Measurements from ENCODE around the gene TFPI.
"Not testable (repeated sequence)": the region's sequence is repeated elsewhere in the genome, so short reads cannot be mapped to it uniquely, and the experiment has no call there.

Gene TFPI

DNA sequence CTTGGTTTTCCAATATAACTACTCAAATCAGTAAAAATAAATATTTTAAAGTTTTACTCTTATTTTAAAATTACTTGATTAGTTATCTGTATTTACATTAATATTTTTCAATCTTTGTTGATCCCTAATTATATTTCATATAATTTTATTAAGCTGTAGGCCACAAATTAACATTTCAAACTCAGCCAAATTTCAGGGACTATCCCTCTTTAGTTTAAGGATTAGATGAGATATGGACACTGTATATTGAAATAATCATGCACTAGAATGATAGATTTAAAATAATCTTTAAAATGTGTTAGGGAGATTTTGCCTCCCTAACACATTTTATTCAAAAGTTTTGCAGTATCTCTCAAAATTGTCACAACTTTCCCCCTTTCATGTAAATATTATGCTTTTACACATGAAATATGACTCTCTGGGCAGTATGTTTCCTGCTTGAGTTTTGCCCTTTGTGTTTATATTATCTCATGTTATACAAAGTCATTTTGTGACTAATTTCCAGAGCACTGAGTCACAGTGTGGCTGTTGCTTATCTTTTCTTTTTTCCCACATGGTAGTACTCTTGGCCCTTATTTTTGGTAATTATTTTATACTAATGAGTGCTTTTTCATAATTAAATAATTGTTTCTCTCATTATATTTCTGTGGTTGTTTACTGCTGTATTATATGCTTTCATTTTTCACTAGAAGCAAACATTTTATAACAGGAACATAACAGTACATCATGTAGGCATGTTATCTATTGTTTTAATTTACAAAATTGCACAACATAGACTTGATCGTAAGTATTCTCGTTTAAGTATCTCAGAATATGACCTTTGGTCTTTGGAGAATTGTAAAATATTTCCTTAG is 1.2 kb downstream of the TFPI start:
- no peak for DNase-seq

- no peak for DNase-seq
Measured at GRCh38 chr2:187552381-187552780, 1.9 kb downstream of the TFPI start.

DNA sequence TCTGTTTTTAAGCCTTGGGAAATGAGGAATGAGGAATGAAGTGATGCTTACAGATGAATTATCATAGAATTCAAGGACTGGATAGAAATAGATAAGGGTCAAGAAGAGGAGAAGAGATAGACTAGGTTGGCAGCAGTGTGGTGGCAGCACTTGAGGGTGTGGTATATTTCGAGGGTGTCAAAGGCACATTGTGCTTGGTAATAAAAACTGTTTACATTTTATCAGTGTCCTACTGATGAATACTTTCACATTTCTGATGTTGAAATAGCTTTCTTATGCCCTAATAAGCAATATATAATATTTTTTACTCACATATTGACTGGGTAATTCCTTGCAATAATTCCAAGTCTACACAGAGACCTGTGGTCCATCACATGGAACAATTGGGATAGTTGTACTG is 3.4 kb downstream of the TFPI start:
- no peak for DNase-seq

GRCh38 chr2:187549951-187550555 is 4.2 kb downstream of the TFPI start:
- no peak for DNase-seq

DNA sequence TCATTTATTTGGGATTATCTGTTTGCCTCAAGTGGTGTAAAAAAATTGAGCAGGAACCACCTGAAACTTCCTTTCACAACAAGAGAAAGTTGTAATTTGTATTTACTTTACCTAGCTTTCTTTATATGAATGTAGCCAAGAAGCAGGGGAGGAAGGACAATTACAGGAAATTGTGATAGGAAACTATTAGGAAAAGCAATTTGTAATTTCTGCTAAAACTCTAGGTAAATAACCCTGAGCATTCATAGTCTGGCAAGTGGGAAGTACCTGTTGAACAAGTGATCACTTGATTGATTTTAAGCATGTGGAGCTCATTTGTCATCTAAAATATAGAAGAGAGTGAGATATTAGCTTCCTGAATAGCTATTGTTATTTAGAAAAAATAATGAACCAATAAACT is 5.0 kb downstream of the TFPI start:
- no peak for DNase-seq

DNA sequence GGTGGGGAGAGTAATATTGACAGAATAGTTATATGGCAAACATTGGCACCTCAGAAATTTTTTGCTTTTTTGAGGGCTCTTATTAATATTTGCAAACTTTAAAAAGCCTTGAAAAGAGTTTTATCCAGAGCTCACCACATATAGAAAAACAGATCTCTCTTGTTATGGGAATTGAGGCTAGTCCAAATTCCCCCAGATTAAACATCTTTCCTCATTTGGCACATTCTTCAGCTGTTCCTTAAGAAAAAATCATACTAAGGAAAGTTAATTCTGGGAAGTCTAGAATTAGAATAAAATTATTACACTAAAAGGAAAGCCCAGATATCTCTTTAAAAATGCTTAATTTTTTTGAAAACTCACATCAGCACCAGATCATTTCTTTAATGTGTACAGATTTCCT is 5.6 kb downstream of the TFPI start:
- no peak for DNase-seq

GRCh38 chr2:187547353-187547979 is 6.8 kb downstream of the TFPI start:
- DNase-seq, result no peak

DNA sequence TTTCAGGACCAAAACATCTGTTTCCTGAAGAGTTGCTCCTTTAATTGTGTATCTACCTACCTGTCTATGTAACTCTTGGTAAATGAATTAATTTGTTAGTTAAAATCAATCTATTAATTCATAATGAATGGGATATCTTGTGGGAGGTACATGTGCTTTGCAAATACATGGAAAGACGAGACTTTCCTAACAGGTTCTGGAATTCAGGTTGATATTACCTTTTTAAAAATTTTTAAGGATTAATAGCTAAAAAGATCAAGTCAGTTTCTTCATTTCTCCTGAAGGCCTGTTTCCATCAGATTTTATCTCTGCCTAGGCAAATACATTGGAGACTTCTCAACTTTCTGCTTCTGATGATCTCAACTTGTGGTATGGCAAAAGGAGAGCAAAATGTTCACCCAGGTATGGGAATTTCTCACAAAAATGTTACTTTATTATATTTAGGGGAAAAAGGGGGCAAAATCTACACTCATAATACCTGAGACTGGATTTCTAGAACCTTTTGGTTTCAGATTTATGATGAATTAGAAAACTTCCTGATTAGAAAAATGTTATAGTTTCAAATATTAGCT is 7.4 kb downstream of the TFPI start:
- no peak for DNase-seq

GRCh38 chr2:187545238-187545751 is 8.9 kb downstream of the TFPI start:
- no peak for DNase-seq

- DNase-seq, result no peak
Measured at GRCh38 chr2:187544371-187545080, 9.7 kb downstream of the TFPI start.

- DNase-seq, result no peak
Measured at GRCh38 chr2:187543488-187543887, 10.7 kb downstream of the TFPI start.

DNA sequence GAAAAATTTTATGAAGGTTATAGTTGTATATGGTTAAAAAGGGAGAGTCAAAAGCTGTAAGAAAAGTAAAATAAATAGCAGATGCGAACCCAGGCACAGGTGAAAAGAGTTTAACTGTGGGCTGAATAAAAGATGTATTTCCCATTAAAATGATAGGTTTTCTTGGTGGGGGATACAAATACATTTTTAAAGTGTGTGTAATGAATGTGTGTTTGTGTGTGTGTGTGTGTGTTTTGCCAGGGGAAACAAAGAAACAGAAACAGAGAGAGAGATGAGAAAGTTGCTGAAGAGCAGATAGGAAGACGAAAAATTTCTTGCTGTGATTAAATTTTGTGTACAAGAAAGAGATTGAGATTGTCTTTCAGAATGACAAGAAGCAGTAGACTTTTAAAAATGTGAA is 12.1 kb downstream of the TFPI start:
- DNase-seq, result no peak

DNA sequence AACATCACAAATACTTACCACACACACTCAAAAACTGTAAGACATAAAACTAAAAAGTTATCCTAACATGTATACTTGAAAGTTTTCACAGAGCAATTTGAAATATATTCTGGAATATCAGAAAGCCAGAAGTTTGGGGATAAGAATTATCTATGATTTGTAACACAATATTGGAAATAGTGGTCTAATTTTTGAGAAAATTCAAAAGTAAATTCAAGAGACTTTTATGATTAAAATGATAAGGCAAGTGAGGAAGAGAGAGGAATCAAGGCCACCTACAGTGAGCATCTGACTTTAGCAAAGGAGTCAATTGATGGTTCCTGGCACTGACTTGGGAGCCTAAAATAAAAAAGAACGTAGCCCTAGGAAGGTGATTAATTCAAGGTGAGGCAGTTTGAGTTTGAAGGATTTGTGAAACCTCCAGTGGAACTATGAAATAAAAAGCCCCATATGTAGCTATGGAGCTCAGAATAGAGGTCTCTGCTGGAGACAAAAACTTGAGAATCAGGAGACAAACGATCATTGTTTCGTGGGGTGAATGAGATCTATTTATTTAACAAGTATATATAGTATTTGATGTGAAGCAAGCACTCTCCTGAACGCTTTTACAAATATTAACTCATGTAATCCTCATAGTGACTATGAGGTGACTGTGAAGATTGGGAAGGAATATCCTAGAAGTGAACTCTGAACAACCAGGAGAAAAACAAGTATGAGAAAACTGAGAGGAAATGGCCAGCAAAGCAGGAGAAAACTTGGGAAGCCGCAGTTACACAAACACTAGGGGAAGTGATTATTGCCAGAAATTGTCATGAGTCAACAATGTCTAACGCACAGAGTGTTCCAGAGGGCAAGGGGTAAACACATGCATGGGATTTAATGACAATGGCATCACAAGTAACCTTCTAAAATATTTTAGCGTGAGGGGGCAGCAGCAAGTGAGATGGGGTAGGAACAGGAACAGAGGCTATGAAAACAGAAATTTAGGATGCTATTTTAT is 12.8 kb downstream of the TFPI start:
- DNase-seq, result no peak

GRCh38 chr2:187538222-187538621 is 16.0 kb downstream of the TFPI start:
- not testable (repeated sequence) for DNase-seq

GRCh38 chr2:187535381-187535780 is 18.9 kb downstream of the TFPI start:
- not testable (repeated sequence) for DNase-seq

- no peak for DNase-seq
Measured at GRCh38 chr2:187532333-187533120, 21.7 kb downstream of the TFPI start.

DNA sequence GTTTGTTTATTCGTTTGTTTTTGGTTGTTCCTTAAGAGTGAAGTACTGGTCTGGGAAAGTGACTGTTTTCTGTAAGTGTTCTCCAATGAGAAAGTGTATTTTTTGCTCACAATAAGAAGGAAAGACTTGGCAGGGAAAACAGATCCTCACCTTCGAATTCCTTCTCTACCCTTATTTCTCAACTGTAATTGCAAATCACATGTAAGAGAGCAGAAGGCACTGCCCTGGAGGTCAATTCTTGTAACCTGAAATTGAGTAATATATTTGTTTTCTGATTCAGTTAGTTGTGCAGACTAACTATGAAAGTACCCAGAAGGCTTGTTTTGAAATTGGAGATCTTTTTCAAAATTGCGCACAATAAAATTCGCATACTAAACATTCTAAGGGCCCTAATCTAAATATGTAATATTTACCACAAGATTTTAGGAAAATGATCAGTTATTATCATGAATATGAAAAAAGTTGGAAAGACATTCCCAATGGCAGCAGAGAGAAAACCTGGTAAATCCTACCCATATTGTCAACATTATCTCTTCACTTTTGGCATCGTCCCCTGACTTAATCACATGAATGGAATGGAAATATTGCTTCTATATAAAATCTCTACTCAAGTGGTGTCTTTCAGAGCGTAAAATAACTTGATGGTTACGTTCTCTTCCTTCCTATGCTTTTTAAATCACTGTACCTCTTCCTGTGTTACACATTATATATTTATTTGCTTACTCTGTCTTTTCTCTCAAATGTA is 24.1 kb downstream of the TFPI start:
- no peak for DNase-seq

GRCh38 chr2:187529248-187529976 is 24.8 kb downstream of the TFPI start:
- DNase-seq, result no peak

DNA sequence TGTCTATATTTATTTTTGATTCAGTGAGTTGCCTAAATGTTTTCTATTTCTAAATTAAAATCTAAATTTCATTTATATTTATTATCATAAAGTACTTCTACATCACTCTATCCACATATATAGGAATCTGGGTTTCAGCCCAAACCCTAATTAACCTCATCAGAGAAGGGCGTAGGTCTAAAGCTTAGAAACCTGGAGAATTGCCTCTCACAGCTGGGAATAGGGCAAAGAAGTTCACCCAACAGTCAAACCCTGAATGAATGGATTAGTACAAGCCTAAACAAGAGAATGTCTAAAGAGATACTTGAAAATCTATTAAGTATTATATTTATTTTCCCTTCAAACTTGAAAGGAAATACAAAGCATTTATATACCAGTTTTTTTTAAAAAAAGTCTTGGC is 26.2 kb downstream of the TFPI start:
- DNase-seq, result no peak

Measured in NCI-H1694 (cell line).